GM21528 (cell line): ENCODE measurements around the gene PCDHB16.
"Not testable (repeated sequence)": the region's sequence is repeated elsewhere in the genome, so short reads cannot be mapped to it uniquely, and the experiment has no call there.

Experiments used
- ATAC-seq: cut with Tn5 transposase; IDR thresholded peaks from one replicate; pipeline ENCODE4 v1.9.1; 2021; ENCODE audit warnings: mild to moderate bottlenecking, moderate library complexity; ENCODE audit not compliant: unreplicated experiment, low FRiP score

The PCDHB16 gene

GRCh38 chr5:141182248-141182647 lies at the start of gene PCDHB16:
PCDHB16 (plus strand) TSS chr5:141182387; CDS start chr5:141182560, 173 bp downstream.
- ATAC-seq, result no peak

GRCh38 chr5:141135030-141135717 lies 47.0 kb upstream of the PCDHB16 start, which contains the start of gene PCDHB5:
PCDHB5 (plus strand) TSS chr5:141135206; CDS start chr5:141135435, 229 bp downstream.
- no peak for ATAC-seq

- ATAC-seq, result no peak
Observed at GRCh38 chr5:141135718-141136266, 46.4 kb upstream of the PCDHB16 start.

- ATAC-seq, result not testable (repeated sequence)
Observed at GRCh38 chr5:141137346-141137745, 44.8 kb upstream of the PCDHB16 start.

- ATAC-seq, result no peak
Observed at GRCh38 chr5:141149812-141150211, 32.4 kb upstream of the PCDHB16 start, which contains the start of gene PCDHB6. PCDHB6 (plus strand) TSS chr5:141150057; CDS start chr5:141150258, 201 bp downstream.

GRCh38 chr5:141150224-141150992 lies 31.8 kb upstream of the PCDHB16 start:
- no peak for ATAC-seq

- no peak for ATAC-seq
Observed at GRCh38 chr5:141150993-141151325, 31.2 kb upstream of the PCDHB16 start.

GRCh38 chr5:141151632-141152031 lies 30.6 kb upstream of the PCDHB16 start:
- ATAC-seq, result not testable (repeated sequence)

- ATAC-seq, result not testable (repeated sequence)
Observed at GRCh38 chr5:141152096-141152495, 30.1 kb upstream of the PCDHB16 start.

GRCh38 chr5:141155540-141156374 lies 26.4 kb upstream of the PCDHB16 start:
- ATAC-seq, result no peak

GRCh38 chr5:141157356-141157755 lies 24.8 kb upstream of the PCDHB16 start:
- not testable (repeated sequence) for ATAC-seq

GRCh38 chr5:141157901-141158300 lies 24.3 kb upstream of the PCDHB16 start:
- ATAC-seq, result not testable (repeated sequence)

- ATAC-seq, result no peak
Observed at GRCh38 chr5:141172381-141173204, 9.6 kb upstream of the PCDHB16 start, which contains the start of gene PCDHB7. PCDHB7 (plus strand) TSS chr5:141172644; CDS start chr5:141172836, 192 bp downstream.

GRCh38 chr5:141174291-141175104 lies 7.7 kb upstream of the PCDHB16 start:
- ATAC-seq, result not testable (repeated sequence)

GRCh38 chr5:141175933-141176332 lies 6.3 kb upstream of the PCDHB16 start:
- no peak for ATAC-seq

GRCh38 chr5:141177577-141178191 lies 4.5 kb upstream of the PCDHB16 start, which contains the start of gene PCDHB8:
PCDHB8 (plus strand) TSS chr5:141177790; CDS start chr5:141178035, 245 bp downstream.
- not testable (repeated sequence) for ATAC-seq

GRCh38 chr5:141179371-141179770 lies 2.8 kb upstream of the PCDHB16 start:
- ATAC-seq, result not testable (repeated sequence)

GRCh38 chr5:141179876-141180275 lies 2.3 kb upstream of the PCDHB16 start:
- ATAC-seq, result not testable (repeated sequence)
